Middle frontal gyrus (tissue), 1 donor: ENCODE measurements around the gene FARS2.

Experiments used
- DNase-seq: peaks from one replicate; pipeline ENCODE4 v3.0.0-alpha.2; 2015; ENCODE audit warnings: low spot score; ENCODE audit errors: extremely low spot score

Gene FARS2

GRCh38 chr6:5462856-5463255 lies 201.5 kb downstream of the FARS2 start:
- no peak for DNase-seq

GRCh38 chr6:5463690-5464089 lies 202.4 kb downstream of the FARS2 start:
- no peak for DNase-seq

- no peak for DNase-seq
Measured at GRCh38 chr6:5464099-5464885, 203.0 kb downstream of the FARS2 start.

GRCh38 chr6:5466281-5467136 lies 205.2 kb downstream of the FARS2 start:
- no peak for DNase-seq

- no peak for DNase-seq
Measured at GRCh38 chr6:5468586-5468985, 207.3 kb downstream of the FARS2 start.

GRCh38 chr6:5469101-5469846 lies 208.0 kb downstream of the FARS2 start:
- DNase-seq: no peak

GRCh38 chr6:5471044-5471443 lies 209.7 kb downstream of the FARS2 start:
- DNase-seq: peak; percentile 43

- DNase-seq: no peak
Measured at GRCh38 chr6:5471637-5472398, 210.5 kb downstream of the FARS2 start.

GRCh38 chr6:5472571-5472970 lies 211.3 kb downstream of the FARS2 start:
- no peak for DNase-seq

- DNase-seq: no peak
Measured at GRCh38 chr6:5475779-5476178, 214.5 kb downstream of the FARS2 start.

GRCh38 chr6:5478380-5478779 lies 217.1 kb downstream of the FARS2 start:
- no peak for DNase-seq

- DNase-seq: no peak
Measured at GRCh38 chr6:5481033-5481432, 219.7 kb downstream of the FARS2 start.

- no peak for DNase-seq
Measured at GRCh38 chr6:5481750-5482149, 220.4 kb downstream of the FARS2 start.

GRCh38 chr6:5482619-5483018 lies 221.3 kb downstream of the FARS2 start:
- no peak for DNase-seq

GRCh38 chr6:5484692-5485091 lies 223.4 kb downstream of the FARS2 start:
- no peak for DNase-seq

- no peak for DNase-seq
Measured at GRCh38 chr6:5486214-5486613, 224.9 kb downstream of the FARS2 start.

- DNase-seq: no peak
Measured at GRCh38 chr6:5490501-5491069, 229.3 kb downstream of the FARS2 start.

- DNase-seq: no peak
Measured at GRCh38 chr6:5492356-5492755, 231.0 kb downstream of the FARS2 start.

- DNase-seq: no peak
Measured at GRCh38 chr6:5493806-5494205, 232.5 kb downstream of the FARS2 start.

GRCh38 chr6:5497896-5498578 lies 236.7 kb downstream of the FARS2 start:
- no peak for DNase-seq
